OCI-M2 (cell line): Measurements from ENCODE around the gene CES2.
"Not testable (repeated sequence)": the region's sequence is repeated elsewhere in the genome, so short reads cannot be mapped to it uniquely, and the experiment has no call there.

Experiments
- DNase-seq: peaks from one replicate; lab custom pipeline; 2025; ENCODE audit not compliant: unreplicated experiment; lab: John Stamatoyannopoulos, UW

Gene CES2

GRCh38 chr16:66976746-66977145 lies 41.4 kb downstream of the CES2 start:
- no peak for DNase-seq

GRCh38 chr16:66977341-66978113 lies 42.2 kb downstream of the CES2 start:
- DNase-seq = peak; percentile 32

- no peak for DNase-seq
Observed at GRCh38 chr16:66979011-66979717, 43.8 kb downstream of the CES2 start.

GRCh38 chr16:66983033-66983432 lies 47.7 kb downstream of the CES2 start:
- no peak for DNase-seq

GRCh38 chr16:66984892-66985311 lies 49.6 kb downstream of the CES2 start:
- DNase-seq = no peak

- DNase-seq = no peak
Observed at GRCh38 chr16:66986559-66986958, 51.2 kb downstream of the CES2 start.

GRCh38 chr16:66988197-66988788 lies 53.0 kb downstream of the CES2 start, which contains the start of gene CES4A:
CES4A (plus strand) TSS chr16:66988589; CDS start chr16:66988773, 184 bp downstream.
- DNase-seq = no peak

- DNase-seq = no peak
Observed at GRCh38 chr16:66991545-66992077, 56.3 kb downstream of the CES2 start.

GRCh38 chr16:66993558-66993957 lies 58.2 kb downstream of the CES2 start:
- not testable (repeated sequence) for DNase-seq
